Umbilical cord (tissue), 2 donors: Measurements from ENCODE around the gene OGA. TPM values are rescaled to one million over a fixed set of nuclear protein-coding genes. Genes with fewer than 3 reads are reported as not detected.

Source experiments
- DNase-seq: peaks from one replicate; pipeline ENCODE4 v3.0.0-alpha.2; 2015; ENCODE audit warnings: low spot score
- total RNA-seq: library from RNA; depleted of rRNA; stranded (reverse); fragments of >200 nt; gene quantifications from one replicate; pipeline ENCODE4 v1.2.3, GENCODE V29; 2014; ENCODE audit warnings: low replicate concordance; ENCODE audit not compliant: insufficient read depth

Gene OGA
- total RNA-seq = 186 TPM

GRCh38 chr10:101818119-101818871, at the start of gene OGA:
Gene OGA, minus strand, starts transcription at chr10:101818444. Its CDS starts 422 bp downstream, at chr10:101818022.
- DNase-seq = peak; percentile 100

- no peak for DNase-seq
Observed at GRCh38 chr10:101867931-101868330, 49.7 kb upstream of the OGA start.

GRCh38 chr10:101859530-101859929, 41.3 kb upstream of the OGA start:
- no peak for DNase-seq

GRCh38 chr10:101858723-101859500, 40.7 kb upstream of the OGA start:
- DNase-seq = no peak

GRCh38 chr10:101857802-101858476, 39.7 kb upstream of the OGA start:
- DNase-seq = no peak

- no peak for DNase-seq
Observed at GRCh38 chr10:101856626-101857025, 38.4 kb upstream of the OGA start.

GRCh38 chr10:101851411-101852116, 33.3 kb upstream of the OGA start:
- no peak for DNase-seq

GRCh38 chr10:101850749-101851148, 32.5 kb upstream of the OGA start:
- no peak for DNase-seq

GRCh38 chr10:101848894-101849351, 30.7 kb upstream of the OGA start:
- DNase-seq = no peak

GRCh38 chr10:101848408-101848807, 30.2 kb upstream of the OGA start:
- DNase-seq = peak; percentile 41

- DNase-seq = no peak
Observed at GRCh38 chr10:101845893-101846292, 27.6 kb upstream of the OGA start.

- DNase-seq = no peak
Observed at GRCh38 chr10:101843032-101844021, 25.1 kb upstream of the OGA start, which contains the start of gene KCNIP2. Gene KCNIP2, minus strand, starts transcription at chr10:101843800. Its CDS starts 232 bp downstream, at chr10:101843568.

GRCh38 chr10:101841826-101842225, 23.6 kb upstream of the OGA start:
- DNase-seq = no peak

GRCh38 chr10:101840741-101841453, 22.7 kb upstream of the OGA start:
- peak; percentile 84 for DNase-seq

- no peak for DNase-seq
Observed at GRCh38 chr10:101840102-101840684, 21.9 kb upstream of the OGA start.

GRCh38 chr10:101839416-101840063, 21.3 kb upstream of the OGA start:
- DNase-seq = no peak

GRCh38 chr10:101839002-101839401, 20.8 kb upstream of the OGA start:
- no peak for DNase-seq

GRCh38 chr10:101838416-101838970, 20.2 kb upstream of the OGA start:
- DNase-seq = no peak
